PFSK-1 (cell line): Measurements from ENCODE around the gene TNRC6B.

Experiments
- FOXP2 ChIP-seq: optimal IDR thresholded peaks from 2 replicates; pipeline ENCODE3; 2011; ENCODE audit warnings: borderline replicate concordance, control low read depth, inconsistent platforms; ENCODE audit not compliant: insufficient read depth; ENCODE audit errors: extremely low read length, extremely low read depth
- POLR2AphosphoS5 ChIP-seq: IDR thresholded peaks from 2 replicates; pipeline ENCODE4 v1.6.1; 2012; ENCODE audit warnings: low read depth, mild to moderate bottlenecking, control low read depth, low read length, moderate library complexity
- SIN3A ChIP-seq: IDR thresholded peaks from 2 replicates; pipeline ENCODE4 v1.6.1; 2012; ENCODE audit warnings: mild to moderate bottlenecking, low read length, moderate library complexity, borderline replicate concordance; ENCODE audit not compliant: insufficient read depth
- TAF1 ChIP-seq: IDR thresholded peaks from 2 replicates; pipeline ENCODE4 v1.6.1; 2012; ENCODE audit warnings: low read length, control low read depth, borderline replicate concordance; ENCODE audit not compliant: insufficient read depth
- TF ChIP-seq, protein P1 (sequence below), 2 experiments: IDR thresholded peaks; 2 replicates each; pipeline versions ENCODE4 v1.6.1 to v1.8.0; 2011 to 2012; ENCODE audit warnings: low read depth in 2 of 2, low read length in 2 of 2, control low read depth in 1 of 2, inconsistent platforms in 1 of 2, mild to moderate bottlenecking in 1 of 2, moderate library complexity in 1 of 2; ENCODE audit not compliant: insufficient read depth in 1 of 2

Gene TNRC6B

DNA sequence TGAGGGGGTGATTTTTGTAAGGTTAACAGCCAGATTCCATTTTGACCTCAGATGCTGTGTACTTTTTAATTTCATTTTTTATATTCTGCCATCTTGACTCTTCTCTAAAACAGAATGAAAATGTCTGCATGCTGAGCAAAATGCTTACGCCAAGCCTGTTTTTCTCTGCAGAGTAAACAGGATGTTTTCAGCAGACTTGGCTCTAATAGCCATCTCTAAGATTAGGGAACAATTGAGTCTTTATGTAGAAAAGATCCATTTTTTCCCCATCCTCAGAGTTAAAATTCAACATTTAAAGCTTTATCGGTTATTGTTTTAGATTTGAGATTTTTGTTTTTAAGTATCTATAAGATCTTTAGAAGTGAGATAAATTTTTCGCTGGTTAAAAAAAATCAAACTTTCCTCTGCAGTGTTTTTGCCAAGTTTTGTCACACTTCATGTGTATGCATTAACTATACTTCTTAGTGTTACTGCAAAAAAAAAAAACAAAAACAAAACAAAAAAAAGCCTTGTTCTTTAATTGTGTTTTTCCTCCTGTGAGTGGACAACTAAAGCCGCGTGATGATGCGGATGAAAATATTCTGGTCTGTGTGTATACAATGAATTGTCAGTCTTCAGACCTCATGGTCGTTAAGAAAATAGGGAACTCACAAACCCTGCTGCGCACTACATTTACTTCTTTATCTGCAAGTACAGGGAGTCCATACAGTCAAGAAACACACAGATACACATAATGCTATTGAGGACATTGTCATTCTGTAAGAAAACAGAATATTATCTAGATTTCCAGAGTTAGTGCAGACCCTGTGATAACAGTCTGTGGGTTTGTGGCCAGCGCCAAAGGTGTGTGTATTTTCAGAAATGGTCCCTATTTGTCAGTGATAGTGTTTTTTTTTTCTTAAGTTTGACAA, 151.1 kb downstream of the TNRC6B start:
- no peak for TF ChIP-seq POLR2AphosphoS5
- no peak for TF ChIP-seq FOXP2
- TF ChIP-seq, protein P1, sequence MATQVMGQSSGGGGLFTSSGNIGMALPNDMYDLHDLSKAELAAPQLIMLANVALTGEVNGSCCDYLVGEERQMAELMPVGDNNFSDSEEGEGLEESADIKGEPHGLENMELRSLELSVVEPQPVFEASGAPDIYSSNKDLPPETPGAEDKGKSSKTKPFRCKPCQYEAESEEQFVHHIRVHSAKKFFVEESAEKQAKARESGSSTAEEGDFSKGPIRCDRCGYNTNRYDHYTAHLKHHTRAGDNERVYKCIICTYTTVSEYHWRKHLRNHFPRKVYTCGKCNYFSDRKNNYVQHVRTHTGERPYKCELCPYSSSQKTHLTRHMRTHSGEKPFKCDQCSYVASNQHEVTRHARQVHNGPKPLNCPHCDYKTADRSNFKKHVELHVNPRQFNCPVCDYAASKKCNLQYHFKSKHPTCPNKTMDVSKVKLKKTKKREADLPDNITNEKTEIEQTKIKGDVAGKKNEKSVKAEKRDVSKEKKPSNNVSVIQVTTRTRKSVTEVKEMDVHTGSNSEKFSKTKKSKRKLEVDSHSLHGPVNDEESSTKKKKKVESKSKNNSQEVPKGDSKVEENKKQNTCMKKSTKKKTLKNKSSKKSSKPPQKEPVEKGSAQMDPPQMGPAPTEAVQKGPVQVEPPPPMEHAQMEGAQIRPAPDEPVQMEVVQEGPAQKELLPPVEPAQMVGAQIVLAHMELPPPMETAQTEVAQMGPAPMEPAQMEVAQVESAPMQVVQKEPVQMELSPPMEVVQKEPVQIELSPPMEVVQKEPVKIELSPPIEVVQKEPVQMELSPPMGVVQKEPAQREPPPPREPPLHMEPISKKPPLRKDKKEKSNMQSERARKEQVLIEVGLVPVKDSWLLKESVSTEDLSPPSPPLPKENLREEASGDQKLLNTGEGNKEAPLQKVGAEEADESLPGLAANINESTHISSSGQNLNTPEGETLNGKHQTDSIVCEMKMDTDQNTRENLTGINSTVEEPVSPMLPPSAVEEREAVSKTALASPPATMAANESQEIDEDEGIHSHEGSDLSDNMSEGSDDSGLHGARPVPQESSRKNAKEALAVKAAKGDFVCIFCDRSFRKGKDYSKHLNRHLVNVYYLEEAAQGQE (IDR thresholded peaks at IDR 0.05; ENCODE audit: insufficient read depth in 1 of 2, low read depth in 2 of 2, low read length in 2 of 2), result no peak
- no peak for TF ChIP-seq TAF1
- no peak for TF ChIP-seq SIN3A

DNA sequence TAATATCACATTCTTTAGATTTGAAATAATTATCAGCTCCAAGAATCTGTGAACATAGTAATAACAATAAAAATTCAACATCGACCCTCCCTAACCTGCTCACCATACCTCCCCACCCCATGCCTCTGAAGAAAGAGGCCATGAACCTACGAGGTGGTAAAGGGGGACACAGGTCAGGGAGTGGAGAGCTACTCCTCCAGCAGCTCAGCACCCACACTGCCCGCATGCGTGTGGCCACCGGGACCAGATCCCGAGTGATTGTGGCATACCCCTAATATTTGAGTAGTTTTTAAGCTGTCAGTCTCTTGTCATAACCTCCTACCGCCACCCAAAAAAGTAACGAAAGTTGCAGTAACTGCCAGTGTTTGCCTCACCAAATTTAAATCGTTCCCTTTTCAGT, 151.7 kb downstream of the TNRC6B start:
- TF ChIP-seq, protein P1 (IDR thresholded peaks at IDR 0.05; ENCODE audit: insufficient read depth in 1 of 2, low read depth in 2 of 2, low read length in 2 of 2), result no peak
- no peak for TF ChIP-seq FOXP2
- no peak for TF ChIP-seq POLR2AphosphoS5
- no peak for TF ChIP-seq TAF1
- TF ChIP-seq SIN3A, result no peak

DNA sequence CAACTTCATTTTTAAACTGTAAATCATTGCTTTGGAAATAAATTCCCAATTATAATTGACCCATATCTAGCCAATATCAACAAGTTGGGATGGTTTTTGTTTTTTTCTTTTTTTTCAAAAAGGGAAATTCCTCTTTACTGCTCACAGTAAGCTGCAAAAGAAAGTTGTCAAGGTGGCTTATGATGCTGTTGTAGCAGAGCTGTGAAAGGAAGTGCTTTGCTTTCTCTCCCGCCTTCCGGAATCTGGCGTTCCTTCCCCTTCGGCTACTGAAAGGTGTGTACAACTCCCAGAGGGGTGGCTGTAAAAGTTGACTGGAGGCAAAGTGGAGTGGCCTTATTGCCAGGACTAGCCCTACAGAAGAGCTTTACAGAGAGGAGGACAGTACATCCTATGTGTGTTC, 152.4 kb downstream of the TNRC6B start:
- TF ChIP-seq SIN3A (no peak), POLR2AphosphoS5 (no peak), TAF1 (no peak), FOXP2 (no peak)
- TF ChIP-seq, protein P1 (IDR thresholded peaks at IDR 0.05; ENCODE audit: insufficient read depth in 1 of 2, low read depth in 2 of 2, low read length in 2 of 2), result no peak

DNA sequence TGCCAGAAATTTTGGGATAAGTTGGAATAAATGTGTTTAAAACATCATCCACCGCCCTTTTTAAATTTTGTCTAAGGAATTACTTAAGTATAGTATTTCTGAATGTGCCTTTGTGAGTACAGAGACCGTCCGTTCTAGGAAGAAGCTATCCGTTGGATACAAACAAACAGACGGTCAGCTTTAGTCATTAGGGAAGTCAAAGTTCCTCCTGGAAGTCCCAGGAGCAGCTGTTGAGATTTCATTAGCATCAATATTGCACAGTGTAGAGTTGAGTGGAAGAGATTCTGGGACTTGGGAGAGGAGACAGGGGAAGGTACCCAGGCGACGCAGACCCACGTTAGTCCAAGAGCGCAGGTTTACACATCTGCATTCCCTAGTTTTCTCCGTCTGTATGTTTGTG, 152.9 kb downstream of the TNRC6B start:
- TF ChIP-seq, protein P1 (IDR thresholded peaks at IDR 0.05; ENCODE audit: insufficient read depth in 1 of 2, low read depth in 2 of 2, low read length in 2 of 2), result no peak
- no peak for TF ChIP-seq TAF1
- TF ChIP-seq SIN3A, result no peak
- TF ChIP-seq FOXP2, result no peak
